Trophoblast cell (in vitro differentiated cells and primary cell): ENCODE data around the gene SMOC1.
A peak's percentile ranks its signal among the peaks of the same experiment; 100 is the strongest.

Source experiments
- DNase-seq, 2 donors: peaks; one replicate each; pipeline ENCODE4 v3.0.0-alpha.2; 2016
- H2AFZ ChIP-seq: 2 replicates; pipeline ENCODE4 v1.6.1; 2013; ENCODE audit warnings: low read length, moderate library complexity, mild to moderate bottlenecking; ENCODE audit not compliant: insufficient read depth, poor library complexity
- H2AK5ac ChIP-seq: 2 replicates; pipeline ENCODE4 v1.6.1; 2013; ENCODE audit warnings: mild to moderate bottlenecking, low read length
- H2BK120ac ChIP-seq: 2 replicates; pipeline ENCODE4 v1.6.1; 2013; ENCODE audit warnings: low read length, mild to moderate bottlenecking, moderate library complexity; ENCODE audit not compliant: insufficient read depth, poor library complexity
- H2BK12ac ChIP-seq: 2 replicates; pipeline ENCODE4 v1.6.1; 2013; ENCODE audit warnings: mild to moderate bottlenecking, low read length, moderate library complexity
- H2BK5ac ChIP-seq: 2 replicates; pipeline ENCODE4 v1.6.1; 2013; ENCODE audit warnings: low read length, low read depth, moderate library complexity, mild to moderate bottlenecking; ENCODE audit not compliant: poor library complexity
- H3K14ac ChIP-seq: 2 replicates; pipeline ENCODE4 v1.6.1; 2013; ENCODE audit warnings: mild to moderate bottlenecking, low read length
- H3K18ac ChIP-seq: 2 replicates; pipeline ENCODE4 v1.6.1; 2013; ENCODE audit warnings: mild to moderate bottlenecking, low read length
- H3K23ac ChIP-seq: 2 replicates; pipeline ENCODE4 v1.6.1; 2013; ENCODE audit warnings: low read length
- H3K27ac ChIP-seq: 2 replicates; pipeline ENCODE4 v1.5.1; 2013; ENCODE audit warnings: low read depth, mild to moderate bottlenecking, inconsistent platforms, low read length, moderate library complexity
- H3K27me3 ChIP-seq: 2 replicates; pipeline ENCODE4 v1.6.1; 2013; ENCODE audit warnings: inconsistent platforms, mild to moderate bottlenecking, low read length, moderate library complexity; ENCODE audit not compliant: insufficient read depth
- H3K36me3 ChIP-seq, 2 experiments: 1 replicate in 1 of 2; 2 replicates in 1 of 2; pipeline ENCODE4 v1.6.1; 2013; ENCODE audit warnings: low read length in 2 of 2, mild to moderate bottlenecking in 2 of 2, moderate library complexity in 1 of 2; ENCODE audit not compliant: insufficient read depth in 2 of 2, control insufficient read depth in 1 of 2
- H3K4ac ChIP-seq: 2 replicates; pipeline ENCODE4 v1.6.1; 2013; ENCODE audit warnings: low read depth, mild to moderate bottlenecking, low read length, moderate library complexity
- H3K4me1 ChIP-seq, 2 experiments: 1 replicate in 1 of 2; 2 replicates in 1 of 2; pipeline ENCODE4 v1.6.1; 2013; ENCODE audit warnings: low read length in 2 of 2, mild to moderate bottlenecking in 2 of 2, moderate library complexity in 1 of 2; ENCODE audit not compliant: insufficient read depth in 2 of 2, control insufficient read depth in 1 of 2
- H3K4me2 ChIP-seq: 2 replicates; pipeline ENCODE4 v1.6.1; 2013; ENCODE audit warnings: inconsistent platforms, mild to moderate bottlenecking, low read length, moderate library complexity
- H3K4me3 ChIP-seq: 2 replicates; pipeline ENCODE4 v1.5.1; 2013; ENCODE audit warnings: mild to moderate bottlenecking, low read depth, low read length, inconsistent platforms
- H3K79me1 ChIP-seq: one replicate; pipeline ENCODE4 v1.6.1; 2013; ENCODE audit warnings: low read length
- H3K79me2 ChIP-seq: 2 replicates; pipeline ENCODE4 v1.6.1; 2013; ENCODE audit warnings: low read length, mild to moderate bottlenecking; ENCODE audit not compliant: control insufficient read depth, insufficient read depth, poor library complexity
- H3K9ac ChIP-seq: 2 replicates; pipeline ENCODE4 v1.6.1; 2013; ENCODE audit warnings: mild to moderate bottlenecking, low read length
- H3K9me3 ChIP-seq: 2 replicates; pipeline ENCODE4 v1.6.1; 2013; ENCODE audit warnings: low read depth, mild to moderate bottlenecking, control low read depth, inconsistent platforms, low read length; ENCODE audit not compliant: insufficient read depth
- H4K12ac ChIP-seq: 2 replicates; pipeline ENCODE4 v1.6.1; 2013; ENCODE audit warnings: low read depth, mild to moderate bottlenecking, low read length, moderate library complexity
- H4K8ac ChIP-seq: 2 replicates; pipeline ENCODE4 v1.6.1; 2013; ENCODE audit warnings: low read depth, mild to moderate bottlenecking, low read length, moderate library complexity
- H4K91ac ChIP-seq: one replicate; pipeline ENCODE4 v1.6.1; 2013; ENCODE audit warnings: low read depth, mild to moderate bottlenecking, low read length, moderate library complexity
- WGBS: extraction: QIAGEN DNeasy Blood & Tissue Kit; methylation state at CpG from one replicate; pipeline ENCODE4 v1.1.7; 2013; ENCODE audit warnings: missing lambda C conversion rate; ENCODE audit not compliant: insufficient read length, insufficient coverage; ENCODE audit errors: extremely low coverage; 5-methylcytosine and 5-hydroxymethylcytosine counted together

Gene SMOC1

DNA sequence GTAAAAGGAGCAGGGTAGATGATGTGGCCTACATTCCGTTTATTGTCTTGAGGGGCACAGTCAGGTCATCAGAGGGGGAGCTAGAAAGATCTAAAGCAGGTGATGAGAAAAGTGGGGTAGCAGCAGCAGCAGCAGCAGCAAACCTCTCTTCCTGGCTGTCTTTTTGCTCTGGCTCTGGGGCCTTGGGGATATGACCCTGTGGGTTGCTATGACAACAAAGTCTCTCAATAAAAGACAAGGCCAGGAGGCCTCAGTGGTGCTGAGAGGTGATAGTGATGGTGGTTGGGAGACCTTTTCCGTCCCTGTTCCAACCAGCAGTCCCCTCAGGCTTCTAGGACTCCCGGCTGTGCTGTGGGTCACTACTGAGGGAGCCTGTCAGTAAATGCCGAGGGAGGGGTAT lies 170.9 kb downstream of the SMOC1 start:
- no peak overlapping the region for H3K18ac ChIP-seq
- H3K9me3 ChIP-seq = peaks cover 1% of the 10 kb centered on the region
- no peaks in the 10 kb centered on the region for H3K79me1 ChIP-seq
- no peak overlapping the region for H2BK5ac ChIP-seq
- H3K4me3 ChIP-seq = no peak overlapping the region
- H2AFZ ChIP-seq = no peak overlapping the region
- H4K8ac ChIP-seq = no peak overlapping the region
- no peaks in the 10 kb centered on the region for H3K27me3 ChIP-seq
- no peak overlapping the region for H2BK120ac ChIP-seq
- no peak for DNase-seq
- no peaks in the 10 kb centered on the region for H3K4me1 ChIP-seq
- H3K14ac ChIP-seq = no peak overlapping the region
- no peak overlapping the region for H2BK12ac ChIP-seq
- no peak overlapping the region for H3K9ac ChIP-seq
- H4K12ac ChIP-seq = no peak overlapping the region
- no CpG with 5 or more reads among the region's 4 CpGs for WGBS
- no peaks in the 10 kb centered on the region for H3K36me3 ChIP-seq
- no peak overlapping the region for H4K91ac ChIP-seq
- no peaks in the 10 kb centered on the region for H3K79me2 ChIP-seq
- H2AK5ac ChIP-seq = no peak overlapping the region
- H3K4me2 ChIP-seq = no peak overlapping the region
- H3K4ac ChIP-seq = no peak overlapping the region
- H3K27ac ChIP-seq = no peak overlapping the region
- H3K23ac ChIP-seq = no peak overlapping the region

DNA sequence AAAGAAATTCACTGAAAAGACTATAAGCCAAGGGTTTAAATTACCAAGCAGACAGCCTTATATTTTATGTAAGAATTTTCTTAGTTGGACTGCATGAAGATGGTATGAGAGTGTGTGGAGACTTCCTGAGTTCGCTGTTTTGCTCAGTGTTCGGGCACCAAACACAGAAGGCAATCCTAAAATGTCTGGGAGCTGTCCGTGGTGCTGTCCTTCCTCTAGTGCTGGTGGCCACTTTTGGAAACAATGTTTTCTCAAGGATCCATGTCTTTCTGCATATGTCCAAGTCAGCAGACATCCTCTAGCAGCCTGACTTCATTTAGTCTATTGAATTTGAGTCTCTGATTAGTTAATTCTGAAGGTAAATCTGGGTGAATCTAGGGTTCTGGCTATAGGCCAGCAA lies 173.8 kb downstream of the SMOC1 start:
- Histone ChIP-seq H4K8ac (no peak overlapping the region), H2AFZ (no peak overlapping the region), H4K91ac (no peak overlapping the region), H3K36me3 (no peaks in the 10 kb centered on the region), H2BK120ac (no peak overlapping the region), H3K27ac (no peak overlapping the region), H3K9ac (no peak overlapping the region), H3K4me1 (no peaks in the 10 kb centered on the region), H3K4me2 (no peak overlapping the region), H3K79me2 (no peaks in the 10 kb centered on the region), H2BK5ac (no peak overlapping the region), H3K79me1 (no peaks in the 10 kb centered on the region), H3K14ac (no peak overlapping the region), H2AK5ac (no peak overlapping the region), H2BK12ac (no peak overlapping the region), H3K27me3 (no peaks in the 10 kb centered on the region), H3K4me3 (no peak overlapping the region), H3K18ac (no peak overlapping the region), H4K12ac (no peak overlapping the region), H3K9me3 (peaks cover 1% of the 10 kb centered on the region), H3K4ac (no peak overlapping the region), H3K23ac (no peak overlapping the region)
- no CpG with 5 or more reads among the region's 3 CpGs for WGBS
- DNase-seq = peak; percentile 11 to 65

DNA sequence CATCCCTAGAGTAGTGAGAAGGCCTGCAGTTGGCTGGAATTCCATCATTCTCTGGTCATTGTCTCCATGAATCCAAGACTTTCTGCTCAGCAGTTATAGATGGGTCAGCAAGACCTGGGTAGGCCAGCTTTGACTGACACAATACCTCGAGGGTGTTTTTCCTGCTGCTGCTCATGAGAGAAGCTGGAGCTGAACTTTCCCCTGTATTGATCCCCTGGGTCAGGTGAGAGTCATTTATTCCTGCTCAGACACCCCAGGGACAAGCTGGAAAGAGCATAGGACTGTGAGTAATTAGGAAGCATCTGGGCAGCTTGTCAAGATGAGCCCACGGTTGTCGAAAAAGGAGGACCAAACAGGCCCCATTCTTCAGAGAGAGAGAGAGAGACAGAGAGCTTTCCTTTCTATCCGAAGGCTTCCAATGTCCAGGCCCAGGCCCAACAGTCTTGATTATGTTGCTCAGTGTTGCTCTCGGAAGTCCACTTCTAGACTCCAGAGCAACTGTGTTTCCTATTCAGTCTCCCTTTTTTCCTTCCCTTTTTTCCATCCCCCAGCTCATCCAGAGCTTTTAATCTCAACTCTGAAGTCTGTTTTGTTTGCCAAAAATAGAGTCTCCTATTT lies 178.4 kb downstream of the SMOC1 start:
- no peaks in the 10 kb centered on the region for H3K79me2 ChIP-seq
- no peak for DNase-seq
- no peak overlapping the region for H3K4me2 ChIP-seq
- H3K23ac ChIP-seq = no peak overlapping the region
- no peak overlapping the region for H3K18ac ChIP-seq
- no peak overlapping the region for H3K4me3 ChIP-seq
- no peaks in the 10 kb centered on the region for H3K79me1 ChIP-seq
- H2BK5ac ChIP-seq = no peak overlapping the region
- H3K27ac ChIP-seq = no peak overlapping the region
- no CpG with 5 or more reads among the region's 5 CpGs for WGBS
- no peak overlapping the region for H4K91ac ChIP-seq
- no peak overlapping the region for H2BK120ac ChIP-seq
- no peak overlapping the region for H3K9ac ChIP-seq
- H3K4me1 ChIP-seq = peaks cover 0 to 2% of the 10 kb centered on the region in 2 experiments
- no peaks in the 10 kb centered on the region for H3K9me3 ChIP-seq
- H3K4ac ChIP-seq = no peak overlapping the region
- H2AK5ac ChIP-seq = no peak overlapping the region
- H2AFZ ChIP-seq = no peak overlapping the region
- H4K8ac ChIP-seq = no peak overlapping the region
- no peak overlapping the region for H4K12ac ChIP-seq
- H2BK12ac ChIP-seq = no peak overlapping the region
- H3K27me3 ChIP-seq = no peaks in the 10 kb centered on the region
- no peak overlapping the region for H3K14ac ChIP-seq
- H3K36me3 ChIP-seq = no peaks in the 10 kb centered on the region

DNA sequence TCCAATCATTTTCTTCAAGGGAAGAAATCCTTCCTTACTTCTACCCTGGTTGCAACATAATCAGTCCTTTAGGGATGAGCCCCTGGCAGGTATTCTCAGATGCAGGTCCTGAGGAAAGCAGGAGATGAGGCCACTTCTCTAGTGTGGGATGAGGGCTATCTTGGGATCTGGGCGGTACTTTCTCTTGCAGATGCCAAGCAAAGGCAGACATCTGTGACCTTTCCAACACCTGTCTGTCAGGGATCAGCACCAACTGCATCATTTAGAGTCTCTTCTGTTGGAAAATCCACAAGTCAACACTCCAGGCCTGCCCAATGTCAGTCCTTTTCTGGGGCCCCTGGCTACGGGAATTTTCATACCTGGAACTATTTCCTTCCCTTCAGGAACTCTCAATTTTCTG lies 180.3 kb downstream of the SMOC1 start:
- H3K4me2 ChIP-seq = no peak overlapping the region
- no CpG with 5 or more reads among the region's 2 CpGs for WGBS
- no peak overlapping the region for H4K8ac ChIP-seq

More for the DNA sequence above, 180.3 kb downstream of the SMOC1 start:
- Histone ChIP-seq H3K27ac (no peak overlapping the region), H3K27me3 (no peaks in the 10 kb centered on the region), H2BK5ac (no peak overlapping the region), H3K23ac (no peak overlapping the region), H3K79me2 (no peaks in the 10 kb centered on the region), H2AFZ (no peak overlapping the region), H2BK12ac (no peak overlapping the region), H4K91ac (no peak overlapping the region), H2AK5ac (no peak overlapping the region), H3K4ac (no peak overlapping the region), H3K4me1 (peaks cover 0 to 2% of the 10 kb centered on the region in 2 experiments), H3K9ac (no peak overlapping the region), H3K4me3 (no peak overlapping the region), H3K14ac (no peak overlapping the region), H4K12ac (no peak overlapping the region), H3K9me3 (no peaks in the 10 kb centered on the region), H3K36me3 (no peaks in the 10 kb centered on the region), H2BK120ac (no peak overlapping the region), H3K79me1 (no peaks in the 10 kb centered on the region), H3K18ac (no peak overlapping the region)
- DNase-seq = no peak
